HG03039 (cell line): ENCODE measurements around the gene NKD1.

Experiments
- ATAC-seq: cut with Tn5 transposase; IDR thresholded peaks from one replicate; pipeline ENCODE4 v1.9.1; 2021; ENCODE audit warnings: mild to moderate bottlenecking, moderate library complexity; ENCODE audit not compliant: unreplicated experiment

NKD1 gene

GRCh38 chr16:50519001-50519400, 29.2 kb upstream of the NKD1 start:
- no peak for ATAC-seq

DNA sequence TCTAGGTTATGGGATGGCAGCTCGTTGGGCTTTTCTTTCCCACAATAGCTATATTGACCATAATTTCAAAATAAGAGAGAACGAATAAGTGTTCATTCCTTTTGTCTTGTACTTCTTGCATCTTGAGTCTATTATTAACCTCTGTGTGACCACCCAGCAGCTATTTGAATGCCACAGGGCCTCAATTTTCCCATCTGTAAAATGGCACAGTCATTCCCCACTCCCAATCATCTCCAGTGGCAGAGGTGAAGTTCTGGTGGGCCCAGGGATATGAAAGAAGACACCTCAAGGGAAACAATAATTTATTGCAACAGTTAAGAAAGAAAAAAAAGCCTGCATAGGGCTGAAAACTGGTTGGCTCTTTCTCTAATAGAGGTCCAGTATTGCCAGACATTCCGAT, 28.6 kb upstream of the NKD1 start:
- no peak for ATAC-seq

- ATAC-seq = no peak
Observed at GRCh38 chr16:50520451-50521245, 27.5 kb upstream of the NKD1 start.

DNA sequence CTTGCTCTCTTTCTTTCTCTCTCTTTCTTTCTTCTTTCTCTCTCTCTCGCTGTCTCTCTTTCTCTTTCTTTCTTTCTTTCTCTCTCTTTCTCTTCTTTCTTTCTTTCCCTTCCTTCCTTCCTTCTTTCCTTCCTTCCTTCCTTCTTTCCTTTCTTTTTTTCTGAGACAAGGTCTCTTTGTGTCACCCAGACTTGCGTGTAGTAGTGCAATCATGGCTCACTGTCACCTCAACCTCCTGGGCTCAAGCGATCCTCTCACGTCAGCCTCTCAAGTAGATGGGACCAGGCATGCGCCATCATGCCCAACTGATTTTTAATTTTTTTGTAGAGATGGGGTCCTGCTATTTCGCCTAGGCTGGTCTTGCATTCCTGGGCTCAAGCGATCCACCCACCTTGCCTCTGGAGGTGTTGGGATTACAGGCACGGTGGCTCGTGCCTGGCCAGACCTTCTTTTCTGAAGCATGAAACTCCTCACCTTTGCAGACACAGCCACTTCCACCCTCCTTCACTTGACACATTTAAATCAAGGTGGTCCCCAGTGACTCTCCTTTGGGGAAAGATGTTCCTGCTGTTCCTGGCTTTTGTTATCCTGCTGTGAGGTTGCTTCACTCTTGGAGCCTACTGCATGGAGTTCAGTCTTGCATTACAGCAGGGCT, 26.8 kb upstream of the NKD1 start:
- no peak for ATAC-seq

DNA sequence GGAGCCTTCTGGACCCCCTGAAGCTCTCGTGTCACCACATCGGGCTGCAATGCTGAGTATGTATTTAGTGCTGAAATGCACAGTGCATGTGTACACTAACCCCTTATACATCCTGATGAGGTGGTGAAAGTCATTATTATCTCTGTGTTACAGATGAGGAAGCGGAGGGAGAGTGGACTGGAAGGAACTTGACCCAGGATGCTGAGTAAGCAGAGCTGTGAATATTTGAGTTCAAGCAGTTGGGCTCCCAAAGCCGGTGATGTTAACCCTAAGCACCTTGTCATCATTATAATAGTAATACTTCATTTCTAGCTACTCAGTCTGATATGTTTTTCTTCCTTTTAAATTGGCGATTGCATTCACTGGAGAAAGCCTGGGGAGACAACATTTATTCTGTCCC, 25.9 kb upstream of the NKD1 start:
- ATAC-seq = no peak

DNA sequence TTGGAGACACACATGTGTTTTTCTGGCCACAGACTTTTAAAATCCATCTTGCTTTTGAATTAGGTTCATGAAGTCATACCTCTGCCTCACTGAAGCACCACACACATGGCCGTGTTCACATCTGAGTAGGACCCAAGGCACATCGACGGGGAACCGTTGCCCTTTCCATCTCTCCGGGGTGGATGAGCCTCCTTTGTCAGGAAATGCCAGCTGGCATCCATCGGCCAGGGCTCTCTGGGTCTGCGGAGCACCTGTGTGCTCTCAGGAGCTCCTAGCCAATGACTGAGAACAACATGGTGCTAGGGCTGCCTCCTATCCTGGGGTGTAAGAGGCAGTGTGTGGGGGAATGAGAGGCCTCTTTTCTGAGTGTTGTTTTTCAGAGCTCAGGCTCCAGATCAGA, 24.5 kb upstream of the NKD1 start:
- no peak for ATAC-seq

DNA sequence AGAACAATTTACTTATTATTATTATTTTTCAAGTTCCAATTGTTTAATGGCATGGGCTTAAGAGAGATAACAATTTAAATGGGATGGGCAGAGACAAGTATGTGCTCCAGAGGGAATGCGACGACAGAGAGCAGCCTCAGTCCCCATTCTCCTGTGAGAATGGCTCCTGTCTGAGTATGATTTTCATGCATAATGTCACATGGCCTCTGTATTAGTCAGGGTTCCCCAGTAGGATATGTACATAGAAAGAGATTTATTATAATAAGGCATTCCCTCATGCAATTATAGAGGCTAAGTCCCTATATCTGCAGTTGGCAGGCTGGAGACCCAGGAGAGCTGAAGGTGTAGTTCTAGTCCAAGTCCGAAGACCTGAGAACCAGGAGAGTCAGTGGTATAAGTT, 22.9 kb upstream of the NKD1 start:
- ATAC-seq = no peak

DNA sequence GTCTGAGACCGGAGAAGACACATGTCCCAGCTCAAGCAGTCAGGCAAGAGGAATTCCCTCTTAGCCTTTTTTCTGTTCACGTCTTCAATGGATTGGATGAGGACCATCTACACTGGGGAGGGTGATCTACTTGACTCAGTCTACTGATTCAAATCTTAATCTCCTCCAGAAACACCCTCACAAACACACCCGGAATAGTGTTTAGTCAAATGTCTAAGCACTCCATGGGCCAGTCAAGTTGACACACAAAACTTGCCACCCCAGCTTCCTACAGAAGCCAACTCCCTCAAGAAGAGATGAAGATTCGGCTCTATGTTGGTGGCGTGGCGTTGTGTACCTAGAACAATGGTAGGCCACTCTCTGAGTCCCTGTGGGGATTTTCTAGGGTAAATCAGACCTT, 22.5 kb upstream of the NKD1 start:
- no peak for ATAC-seq

GRCh38 chr16:50526249-50526648, 21.9 kb upstream of the NKD1 start:
- no peak for ATAC-seq

DNA sequence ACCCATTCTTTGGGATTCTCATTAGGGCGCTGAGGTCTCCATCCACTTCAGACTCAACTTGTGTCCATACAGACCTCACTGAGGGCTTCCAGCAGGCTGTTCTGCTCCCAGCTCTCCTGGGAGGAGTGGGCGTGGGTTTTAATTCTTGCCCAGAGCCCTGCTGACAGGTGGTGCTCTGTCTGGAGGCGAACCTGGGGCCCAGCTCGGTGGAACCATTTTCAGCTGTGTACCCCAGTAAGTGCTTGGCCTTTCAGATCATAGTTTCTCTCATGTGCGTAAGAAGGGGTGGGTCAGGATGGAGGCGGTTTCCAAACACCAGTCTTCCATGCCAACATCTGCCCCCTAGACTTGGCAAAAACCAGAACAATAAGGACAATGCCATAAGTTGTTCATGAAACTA, 21.4 kb upstream of the NKD1 start:
- no peak for ATAC-seq

GRCh38 chr16:50528820-50529219, 19.4 kb upstream of the NKD1 start:
- no peak for ATAC-seq

- ATAC-seq = no peak
Observed at GRCh38 chr16:50529334-50529733, 18.9 kb upstream of the NKD1 start.

GRCh38 chr16:50530277-50531236, 17.6 kb upstream of the NKD1 start:
- no peak for ATAC-seq

DNA sequence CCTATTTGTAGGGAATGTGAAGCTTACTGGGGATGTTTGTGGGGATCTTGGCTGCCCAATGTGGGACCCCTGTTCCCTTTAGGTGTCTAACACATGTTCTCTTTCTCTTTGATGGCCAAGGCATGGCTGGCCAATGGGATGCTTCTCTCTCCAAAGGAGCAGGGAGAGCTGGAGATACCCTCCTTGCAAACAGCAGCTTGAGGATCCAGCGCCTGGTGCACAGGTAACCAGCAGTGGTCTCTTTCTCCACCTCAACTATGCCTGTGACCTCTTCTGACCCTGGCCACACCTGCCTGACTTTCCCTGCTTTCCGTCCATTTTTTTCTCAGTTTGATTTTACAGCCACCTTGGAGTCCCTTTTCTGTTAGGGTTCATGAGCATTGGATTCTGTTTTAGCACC, 16.8 kb upstream of the NKD1 start:
- ATAC-seq = no peak

DNA sequence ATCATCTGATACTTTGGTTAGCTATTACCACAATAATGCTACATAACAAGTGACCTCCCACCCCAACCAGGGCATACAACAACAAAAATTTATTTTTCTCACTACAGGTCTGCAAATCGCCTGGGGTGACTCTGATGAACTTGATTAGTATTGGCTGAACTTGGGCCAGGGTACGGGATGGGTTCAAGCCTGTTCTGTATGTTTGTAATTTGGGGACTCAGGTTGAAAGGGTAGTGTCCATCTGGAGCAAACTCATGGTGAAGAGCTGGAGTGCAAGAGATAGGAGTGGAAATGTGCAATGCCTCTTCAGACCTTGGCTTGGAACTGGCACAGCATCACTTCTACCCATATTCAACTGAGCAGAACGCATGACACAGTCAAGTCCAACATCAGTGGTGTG, 16.3 kb upstream of the NKD1 start:
- no peak for ATAC-seq

DNA sequence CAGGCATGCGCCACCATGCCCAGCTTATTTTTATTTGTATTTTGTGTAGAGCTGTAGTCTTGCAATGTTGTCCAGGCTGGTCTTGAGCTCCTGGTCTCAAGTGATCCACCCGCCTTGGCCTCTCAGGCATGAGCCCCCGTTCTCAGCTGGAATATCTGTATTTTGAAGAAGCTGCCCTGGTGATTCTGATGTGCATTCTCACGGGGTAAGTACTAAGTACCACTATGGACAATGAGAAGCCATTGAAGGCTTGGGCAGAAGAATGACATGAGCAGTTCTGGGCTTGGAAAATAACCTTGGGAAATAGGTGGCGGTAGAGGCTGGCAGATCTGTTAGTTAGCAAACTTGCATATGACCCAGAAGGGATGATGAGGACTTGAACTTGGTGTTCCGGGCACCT, 15.6 kb upstream of the NKD1 start:
- ATAC-seq = no peak

DNA sequence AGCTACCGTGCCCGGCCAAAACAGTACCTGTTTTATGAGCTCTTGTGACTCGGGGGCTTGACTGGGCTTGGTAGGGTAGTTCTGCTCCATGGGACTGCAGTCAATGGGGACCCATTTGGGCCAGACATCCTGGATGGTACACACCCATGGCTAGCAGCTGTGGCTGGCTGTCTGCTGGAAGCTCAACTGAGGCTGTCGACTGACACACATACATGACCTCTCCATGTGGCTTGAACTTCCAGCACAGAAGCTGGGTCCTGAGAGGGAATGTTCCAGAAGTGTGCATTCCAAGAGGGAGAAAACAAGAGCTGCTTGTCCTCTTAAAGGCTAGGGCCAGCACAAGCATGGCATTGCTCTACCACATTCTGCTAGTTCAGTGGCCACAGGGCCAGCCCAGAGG, 14.9 kb upstream of the NKD1 start:
- no peak for ATAC-seq

DNA sequence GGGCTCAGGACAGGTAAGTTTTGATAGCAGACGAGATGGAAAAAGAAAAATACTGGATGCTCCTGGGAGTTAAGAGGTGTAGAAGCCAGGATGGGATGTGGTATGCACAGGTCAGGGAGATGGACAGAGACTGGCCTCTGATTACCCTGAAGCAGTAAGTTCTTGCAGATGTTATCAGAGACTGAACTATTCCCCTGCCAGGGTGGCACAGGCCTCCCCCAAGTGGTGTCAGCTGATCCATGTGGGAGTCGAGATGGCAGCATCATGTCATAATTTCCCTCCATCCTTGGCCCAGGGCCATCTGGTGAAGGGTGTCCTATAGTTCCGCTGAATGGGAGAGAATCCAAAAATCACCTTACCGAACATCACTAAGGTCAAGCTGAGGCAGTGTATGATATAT, 14.1 kb upstream of the NKD1 start:
- ATAC-seq = no peak

- no peak for ATAC-seq
Observed at GRCh38 chr16:50534556-50534955, 13.6 kb upstream of the NKD1 start.

DNA sequence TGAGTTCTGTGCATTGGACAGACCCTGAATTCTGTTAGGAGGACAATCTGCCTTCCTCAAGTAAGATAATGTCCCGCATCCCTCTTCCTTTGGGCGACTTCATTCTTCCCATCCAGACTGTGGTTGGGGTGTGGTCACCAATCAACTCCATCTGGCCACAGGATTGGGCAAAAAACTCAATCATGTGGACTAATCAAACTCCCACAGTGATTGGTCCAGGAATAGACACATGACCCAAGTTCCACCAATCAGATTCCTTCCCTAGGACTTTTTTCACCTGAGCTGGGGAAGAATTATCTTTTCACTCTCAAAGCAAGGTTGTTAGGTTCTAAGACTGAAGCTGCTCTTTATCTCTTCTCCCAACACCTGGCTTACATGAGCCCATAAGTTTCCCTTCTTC, 13.2 kb upstream of the NKD1 start:
- no peak for ATAC-seq

DNA sequence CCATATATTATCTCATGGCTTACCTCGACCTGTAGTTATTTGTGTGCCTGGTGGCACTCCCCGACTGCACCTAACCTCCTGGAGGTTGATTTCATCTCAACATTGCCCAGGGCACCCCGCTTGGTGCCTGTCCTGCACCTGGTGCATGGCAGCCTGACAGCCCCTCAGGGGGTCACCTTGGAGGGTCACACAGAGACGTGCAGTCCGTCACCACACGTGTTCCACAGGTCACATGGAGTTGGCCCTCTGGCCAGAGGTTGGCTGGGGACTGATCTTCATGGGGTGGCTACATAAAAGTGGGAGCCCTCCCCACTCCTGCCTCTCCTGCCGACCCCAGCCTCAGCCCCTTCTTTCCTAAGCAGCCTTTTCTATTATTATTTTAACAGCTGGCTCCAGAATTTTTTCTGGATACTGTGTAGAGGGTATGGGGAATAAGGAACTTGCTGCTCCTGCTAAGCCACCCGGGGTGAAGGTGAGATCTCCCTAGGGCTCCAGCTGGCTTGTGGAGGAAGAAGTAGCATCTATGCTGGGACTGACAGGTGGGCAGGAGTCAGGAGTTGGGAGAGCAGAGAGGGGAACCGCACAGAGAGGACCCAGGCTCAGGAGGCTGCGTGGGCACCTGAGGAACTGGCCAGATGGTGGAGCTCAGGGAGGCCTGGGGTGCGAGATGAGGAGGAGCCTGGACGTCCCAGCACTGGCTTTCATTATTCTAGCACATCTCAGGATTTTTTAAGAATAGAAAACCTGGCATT, 12.5 kb upstream of the NKD1 start:
- ATAC-seq = no peak
